OCI-LY1 (cell line): Measurements from ENCODE around the gene REEP6.

Source experiments
- H2AFZ ChIP-seq: fragments of 200-600 bp; sonication (generic), shearing (Covaris generic); 2 replicates; pipeline ENCODE4 v1.6.0; 2014; ENCODE audit warnings: antibody characterized with exemption, mild to moderate bottlenecking, low read length
- H3F3A ChIP-seq: fragments of 200-600 bp; sonication (generic), shearing (Covaris generic); 2 replicates; pipeline ENCODE4 v1.6.0; 2014; ENCODE audit warnings: mild to moderate bottlenecking, antibody characterized with exemption, low read length, moderate library complexity; ENCODE audit not compliant: insufficient read depth
- H3K27ac ChIP-seq: fragments of 200-600 bp; sonication (generic); 2 replicates; pipeline ENCODE4 v1.5.1; 2014; ENCODE audit warnings: low read length, mixed run types, mild to moderate bottlenecking, low read depth; ENCODE audit not compliant: poor library complexity, severe bottlenecking
- H3K27me3 ChIP-seq: fragments of 200-600 bp; sonication (generic); 2 replicates; pipeline ENCODE4 v1.6.0; 2014; ENCODE audit warnings: antibody characterized with exemption, mild to moderate bottlenecking, low read length, moderate library complexity; ENCODE audit not compliant: insufficient read depth
- H3K36me3 ChIP-seq: fragments of 200-600 bp; sonication (generic); 2 replicates; pipeline ENCODE4 v1.6.1; 2014; ENCODE audit warnings: mild to moderate bottlenecking, antibody characterized with exemption, low read length, moderate library complexity, mixed read lengths; ENCODE audit not compliant: insufficient read depth
- H3K4me1 ChIP-seq: fragments of 200-600 bp; sonication (generic); 2 replicates; pipeline ENCODE4 v1.5.1; 2014; ENCODE audit warnings: mild to moderate bottlenecking, low read length, moderate library complexity; ENCODE audit not compliant: insufficient read depth, severe bottlenecking
- H3K4me2 ChIP-seq: fragments of 200-600 bp; sonication (generic), shearing (Covaris generic); 2 replicates; pipeline ENCODE4 v1.6.1; 2014; ENCODE audit warnings: low read length
- H3K4me3 ChIP-seq: fragments of 200-600 bp; sonication (generic); 2 replicates; pipeline ENCODE4 v1.5.1; 2014; ENCODE audit warnings: low read length, low read depth, mild to moderate bottlenecking, mixed read lengths; ENCODE audit not compliant: poor library complexity, severe bottlenecking
- H3K79me2 ChIP-seq: fragments of 200-600 bp; shearing (Covaris generic); 2 replicates; pipeline ENCODE4 v1.6.1; 2016; ENCODE audit warnings: mixed run types, low read length, mixed read lengths; ENCODE audit not compliant: insufficient read depth
- H3K9ac ChIP-seq: fragments of 200-600 bp; sonication (generic), shearing (Covaris generic); 2 replicates; pipeline ENCODE4 v1.6.1; 2014; ENCODE audit warnings: mild to moderate bottlenecking, low read length, mixed read lengths
- H3K9me2 ChIP-seq: fragments of 200-600 bp; sonication (generic), shearing (Covaris generic); 2 replicates; pipeline ENCODE4 v1.6.1; 2014; ENCODE audit warnings: low read depth, mild to moderate bottlenecking, low read length, mixed read lengths
- H3K9me3 ChIP-seq: fragments of 200-600 bp; shearing (Covaris generic); 2 replicates; pipeline ENCODE4 v1.6.1; 2014; ENCODE audit warnings: low read length, mixed read lengths
- H4K20me1 ChIP-seq: fragments of 200-600 bp; sonication (generic), shearing (Covaris generic); 2 replicates; pipeline ENCODE4 v1.6.0; 2016; ENCODE audit warnings: mild to moderate bottlenecking, low read length; ENCODE audit not compliant: insufficient read depth
- CTCF ChIP-seq: fragments of 200-600 bp; sonication (generic), shearing (Covaris generic); IDR thresholded peaks from 2 replicates; pipeline ENCODE4 v1.5.1; 2017; ENCODE audit warnings: mild to moderate bottlenecking, antibody characterized with exemption, low read length, moderate library complexity, mixed read lengths
- EZH2 ChIP-seq: fragments of 200-600 bp; sonication (generic), shearing (Covaris generic); IDR thresholded peaks from 2 replicates; pipeline ENCODE4 v1.8.0; 2017; ENCODE audit warnings: borderline replicate concordance, mixed run types, mild to moderate bottlenecking, antibody characterized with exemption, low read length, moderate library complexity, mixed read lengths

REEP6 gene

GRCh38 chr19:1447944-1448343 lies 43.0 kb upstream of the REEP6 start:
- H3K9ac ChIP-seq: no peak overlapping the region
- H3K9me2 ChIP-seq: no peaks in the 10 kb centered on the region
- no peak overlapping the region for H3K27ac ChIP-seq
- H2AFZ ChIP-seq: no peak overlapping the region
- peaks cover under 1% of the 10 kb centered on the region; the same call in 1 of the 2 replicates for H3K36me3 ChIP-seq
- no peaks in the 10 kb centered on the region for H3K79me2 ChIP-seq
- H3K27me3 ChIP-seq: peaks cover 5% of the 10 kb centered on the region; the same call in 1 of the 2 replicates
- H3K4me3 ChIP-seq: no peak overlapping the region
- peaks cover 19% of the 10 kb centered on the region for H3K4me1 ChIP-seq
- no peak overlapping the region for H3K4me2 ChIP-seq
- no peaks in the 10 kb centered on the region for H3K9me3 ChIP-seq
- 0 out of 2 replicates have a peak, but pooled peaks cover 8% of the 10 kb centered on the region for H3F3A ChIP-seq
- TF ChIP-seq EZH2 (no peak), CTCF (no peak)
- H4K20me1 ChIP-seq: no peaks in the 10 kb centered on the region

GRCh38 chr19:1449467-1450442 lies 41.2 kb upstream of the REEP6 start, which contains the start of gene APC2:
Gene APC2, plus strand, starts transcription at chr19:1450121. Its CDS starts 2,881 bp downstream, at chr19:1453002.
- no peak within 1 kb of the TSS for H3K4me2 ChIP-seq
- H3K27me3 ChIP-seq: peaks cover 5% of the 10 kb centered on the region; the same call in 1 of the 2 replicates

More at GRCh38 chr19:1449467-1450442, 41.2 kb upstream of the REEP6 start, which contains the start of gene APC2:
- Histone ChIP-seq H3K9me2 (no peaks in the 10 kb centered on the region), H3K4me3 (no peak within 1 kb of the TSS), H3K9ac (no peak within 1 kb of the TSS), H4K20me1 (no peaks in the 10 kb centered on the region), H3K36me3 (no peaks in the 10 kb centered on the region), H3K9me3 (no peaks in the 10 kb centered on the region), H3F3A (no peaks in the 10 kb centered on the region), H2AFZ (no peak within 1 kb of the TSS), H3K4me1 (peaks cover 3% of the 10 kb centered on the region), H3K79me2 (no peaks in the 10 kb centered on the region), H3K27ac (no peak within 1 kb of the TSS)
- TF ChIP-seq CTCF (no peak), EZH2 (no peak)
